ENCODE results near the gene GOSR2. TPM values are rescaled to one million over a fixed set of nuclear protein-coding genes. Genes with fewer than 3 reads are reported as not detected.

Gene GOSR2
- polyA plus RNA-seq (41.4 and 47.5 TPM in 2 replicates), polyA minus RNA-seq (66.5 and 70.7 TPM in 2 replicates)

DNA sequence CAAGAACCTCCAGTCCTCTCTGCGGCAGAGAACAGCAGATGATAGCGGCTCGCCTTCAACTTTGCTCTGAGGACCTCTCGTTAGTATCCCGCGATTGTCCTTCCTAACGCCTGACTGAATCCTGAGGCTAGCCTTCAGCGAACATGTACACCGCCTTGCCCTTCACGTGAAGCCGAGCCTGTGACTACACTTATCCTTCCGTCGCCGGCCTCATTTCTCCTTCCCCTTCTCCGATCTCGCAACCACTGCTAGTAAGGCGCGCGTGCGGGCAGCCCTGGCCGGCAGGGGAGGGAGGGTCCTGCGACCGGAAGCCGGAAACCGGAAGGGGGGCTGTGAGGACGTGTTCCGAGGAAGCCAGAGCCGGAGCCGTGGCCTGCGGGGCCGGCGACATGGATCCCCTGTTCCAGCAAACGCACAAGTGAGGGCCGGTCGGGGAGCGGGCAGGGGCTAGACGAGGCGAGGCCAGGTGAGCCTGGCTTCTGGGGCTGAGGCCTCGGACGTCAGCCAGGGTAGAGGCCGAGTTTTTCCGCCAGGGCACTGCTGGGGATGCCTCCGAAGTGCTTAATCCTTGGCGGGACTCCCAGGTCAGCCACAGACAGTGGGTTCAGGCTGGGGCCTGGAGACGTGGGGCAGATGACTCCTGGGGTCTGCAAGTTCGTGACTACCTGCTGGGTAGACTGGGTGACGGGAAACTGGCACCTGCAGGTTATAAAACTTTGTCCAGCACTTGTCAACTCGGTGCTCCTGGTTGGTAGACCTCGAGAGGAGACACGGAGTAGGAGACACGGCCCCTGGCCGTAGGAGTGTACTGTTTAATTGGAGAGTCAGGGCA, at the start of gene GOSR2:
Gene GOSR2, plus strand, starts transcription at position 357 of the 832 bp plus-strand sequence. Its CDS starts 33 bp downstream, at position 390.
- Histone ChIP-seq H3K27ac (ENCODE audit: low read length) (peak within 1 kb of the TSS; percentile 98), H4K20me1 (ENCODE audit: insufficient read depth) (no peaks in the 10 kb centered on the region), H3K9ac (ENCODE audit: low read length) (peak within 1 kb of the TSS; percentile 86), H3K36me3 (ENCODE audit: insufficient read depth, low read length) (no peaks in the 10 kb centered on the region), H3K79me2 (replicated peaks; ENCODE audit: insufficient read depth, low read length) (peaks cover 49% of the 10 kb centered on the region), H3K4me2 (ENCODE audit: low read length) (peak within 1 kb of the TSS; percentile 80), H3F3A (ENCODE audit: insufficient read depth, low read length, poor library complexity, severe bottlenecking) (no peaks in the 10 kb centered on the region), H3K4me3 (ENCODE audit: low read length) (peak within 1 kb of the TSS; percentile 98), H3K9me2 (ENCODE audit: insufficient read depth, low read length) (no peaks in the 10 kb centered on the region), H3K27me3 (ENCODE audit: insufficient read depth, low read depth, low read length) (no peaks in the 10 kb centered on the region), H2AFZ (ENCODE audit: low read depth, low read length) (peak within 1 kb of the TSS; percentile 97), H3K9me3 (ENCODE audit: low read length) (no peaks in the 10 kb centered on the region)
- TF ChIP-seq RAD21 (conservative IDR thresholded peaks at IDR 0.05) = peak; percentile 64
- peak; percentile 93 for TF ChIP-seq MXI1 (conservative IDR thresholded peaks at IDR 0.05; ENCODE audit: poor library complexity, severe bottlenecking)
- TF ChIP-seq, protein P1, sequence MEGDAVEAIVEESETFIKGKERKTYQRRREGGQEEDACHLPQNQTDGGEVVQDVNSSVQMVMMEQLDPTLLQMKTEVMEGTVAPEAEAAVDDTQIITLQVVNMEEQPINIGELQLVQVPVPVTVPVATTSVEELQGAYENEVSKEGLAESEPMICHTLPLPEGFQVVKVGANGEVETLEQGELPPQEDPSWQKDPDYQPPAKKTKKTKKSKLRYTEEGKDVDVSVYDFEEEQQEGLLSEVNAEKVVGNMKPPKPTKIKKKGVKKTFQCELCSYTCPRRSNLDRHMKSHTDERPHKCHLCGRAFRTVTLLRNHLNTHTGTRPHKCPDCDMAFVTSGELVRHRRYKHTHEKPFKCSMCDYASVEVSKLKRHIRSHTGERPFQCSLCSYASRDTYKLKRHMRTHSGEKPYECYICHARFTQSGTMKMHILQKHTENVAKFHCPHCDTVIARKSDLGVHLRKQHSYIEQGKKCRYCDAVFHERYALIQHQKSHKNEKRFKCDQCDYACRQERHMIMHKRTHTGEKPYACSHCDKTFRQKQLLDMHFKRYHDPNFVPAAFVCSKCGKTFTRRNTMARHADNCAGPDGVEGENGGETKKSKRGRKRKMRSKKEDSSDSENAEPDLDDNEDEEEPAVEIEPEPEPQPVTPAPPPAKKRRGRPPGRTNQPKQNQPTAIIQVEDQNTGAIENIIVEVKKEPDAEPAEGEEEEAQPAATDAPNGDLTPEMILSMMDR (IDR thresholded peaks at IDR 0.05; ENCODE audit: poor library complexity, severe bottlenecking) = no peak
- TF ChIP-seq POLR2AphosphoS5 (IDR thresholded peaks at IDR 0.05) = peak; percentile 89
- peak; percentile 76 for TF ChIP-seq EP300 (conservative IDR thresholded peaks at IDR 0.05; ENCODE audit: poor library complexity, severe bottlenecking)
- peak; percentile 71 for TF ChIP-seq SMC3 (conservative IDR thresholded peaks at IDR 0.05; ENCODE audit: poor library complexity)
- TF ChIP-seq, protein P2, sequence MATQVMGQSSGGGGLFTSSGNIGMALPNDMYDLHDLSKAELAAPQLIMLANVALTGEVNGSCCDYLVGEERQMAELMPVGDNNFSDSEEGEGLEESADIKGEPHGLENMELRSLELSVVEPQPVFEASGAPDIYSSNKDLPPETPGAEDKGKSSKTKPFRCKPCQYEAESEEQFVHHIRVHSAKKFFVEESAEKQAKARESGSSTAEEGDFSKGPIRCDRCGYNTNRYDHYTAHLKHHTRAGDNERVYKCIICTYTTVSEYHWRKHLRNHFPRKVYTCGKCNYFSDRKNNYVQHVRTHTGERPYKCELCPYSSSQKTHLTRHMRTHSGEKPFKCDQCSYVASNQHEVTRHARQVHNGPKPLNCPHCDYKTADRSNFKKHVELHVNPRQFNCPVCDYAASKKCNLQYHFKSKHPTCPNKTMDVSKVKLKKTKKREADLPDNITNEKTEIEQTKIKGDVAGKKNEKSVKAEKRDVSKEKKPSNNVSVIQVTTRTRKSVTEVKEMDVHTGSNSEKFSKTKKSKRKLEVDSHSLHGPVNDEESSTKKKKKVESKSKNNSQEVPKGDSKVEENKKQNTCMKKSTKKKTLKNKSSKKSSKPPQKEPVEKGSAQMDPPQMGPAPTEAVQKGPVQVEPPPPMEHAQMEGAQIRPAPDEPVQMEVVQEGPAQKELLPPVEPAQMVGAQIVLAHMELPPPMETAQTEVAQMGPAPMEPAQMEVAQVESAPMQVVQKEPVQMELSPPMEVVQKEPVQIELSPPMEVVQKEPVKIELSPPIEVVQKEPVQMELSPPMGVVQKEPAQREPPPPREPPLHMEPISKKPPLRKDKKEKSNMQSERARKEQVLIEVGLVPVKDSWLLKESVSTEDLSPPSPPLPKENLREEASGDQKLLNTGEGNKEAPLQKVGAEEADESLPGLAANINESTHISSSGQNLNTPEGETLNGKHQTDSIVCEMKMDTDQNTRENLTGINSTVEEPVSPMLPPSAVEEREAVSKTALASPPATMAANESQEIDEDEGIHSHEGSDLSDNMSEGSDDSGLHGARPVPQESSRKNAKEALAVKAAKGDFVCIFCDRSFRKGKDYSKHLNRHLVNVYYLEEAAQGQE (IDR thresholded peaks at IDR 0.05; ENCODE audit: borderline replicate concordance) = no peak
- peak; percentile 60 for TF ChIP-seq EZH2 (IDR thresholded peaks at IDR 0.05; ENCODE audit: borderline replicate concordance, insufficient read depth, low read length, poor library complexity, severe bottlenecking)
- no peak for TF ChIP-seq TAF1 (IDR thresholded peaks at IDR 0.05; ENCODE audit: low read depth)

DNA sequence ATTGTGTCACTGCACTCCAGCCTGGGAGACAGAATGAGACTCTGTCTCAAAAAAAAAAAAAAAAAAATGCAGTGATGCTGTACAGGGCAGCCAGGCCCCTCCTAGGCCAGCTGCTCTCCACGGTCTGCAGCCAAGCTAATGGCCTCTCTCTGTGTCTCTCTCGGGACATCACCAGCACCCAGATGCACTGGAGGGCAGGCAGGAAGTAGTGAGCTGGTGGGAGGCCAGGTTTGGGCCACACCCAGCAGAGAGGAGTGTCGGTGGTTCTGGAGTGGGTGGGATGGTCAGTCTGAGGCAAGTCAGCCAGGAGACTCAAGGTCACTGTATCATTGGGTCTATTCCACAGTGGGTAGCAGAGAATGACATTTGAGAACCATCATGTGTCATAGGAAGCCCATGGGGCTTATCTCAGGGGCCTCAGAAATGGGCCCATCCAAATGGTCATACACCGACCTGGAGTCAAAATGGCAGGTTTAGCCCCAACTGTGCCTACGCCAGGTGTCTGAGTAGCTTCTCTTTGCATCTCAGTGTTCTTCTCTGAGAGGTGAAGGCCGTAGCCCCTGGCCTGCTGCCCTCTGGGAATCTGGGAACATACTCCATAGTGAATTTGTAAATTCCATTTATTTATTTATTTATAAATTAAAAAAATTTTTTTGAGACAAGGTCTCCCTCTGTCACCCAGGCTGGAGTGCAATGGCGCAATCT, 48.9 kb upstream of the GOSR2 start:
- Histone ChIP-seq H3K4me3 (ENCODE audit: low read length) (no peak overlapping the region), H3K4me2 (ENCODE audit: low read length) (no peak overlapping the region), H3F3A (ENCODE audit: insufficient read depth, low read length, poor library complexity, severe bottlenecking) (no peaks in the 10 kb centered on the region), H4K20me1 (ENCODE audit: insufficient read depth) (no peaks in the 10 kb centered on the region), H3K36me3 (ENCODE audit: insufficient read depth, low read length) (no peaks in the 10 kb centered on the region), H2AFZ (ENCODE audit: low read depth, low read length) (no peak overlapping the region), H3K9me2 (ENCODE audit: insufficient read depth, low read length) (no peaks in the 10 kb centered on the region), H3K27me3 (ENCODE audit: insufficient read depth, low read depth, low read length) (no peaks in the 10 kb centered on the region), H3K9ac (ENCODE audit: low read length) (no peak overlapping the region), H3K9me3 (ENCODE audit: low read length) (no peaks in the 10 kb centered on the region), H3K79me2 (replicated peaks; ENCODE audit: insufficient read depth, low read length) (no peaks in the 10 kb centered on the region), H3K27ac (ENCODE audit: low read length) (no peak overlapping the region)
- TF ChIP-seq, protein P2 (IDR thresholded peaks at IDR 0.05; ENCODE audit: borderline replicate concordance) = no peak
- TF ChIP-seq SMC3 (conservative IDR thresholded peaks at IDR 0.05; ENCODE audit: poor library complexity) (no peak), EP300 (conservative IDR thresholded peaks at IDR 0.05; ENCODE audit: poor library complexity, severe bottlenecking) (no peak), TAF1 (IDR thresholded peaks at IDR 0.05; ENCODE audit: low read depth) (no peak), EZH2 (IDR thresholded peaks at IDR 0.05; ENCODE audit: borderline replicate concordance, insufficient read depth, low read length, poor library complexity, severe bottlenecking) (no peak), POLR2AphosphoS5 (IDR thresholded peaks at IDR 0.05) (no peak), MXI1 (conservative IDR thresholded peaks at IDR 0.05; ENCODE audit: poor library complexity, severe bottlenecking) (no peak), RAD21 (conservative IDR thresholded peaks at IDR 0.05) (no peak)
- TF ChIP-seq, protein P1 (IDR thresholded peaks at IDR 0.05; ENCODE audit: poor library complexity, severe bottlenecking) = no peak

All from neural cell (in vitro differentiated cells).